Stimulated activated CD8-positive, alpha-beta memory T cell treated with anti-CD3 and anti-CD28 coated beads, Interleukin-15, amount 100 ng/mL, for 4 hours (primary cell): ENCODE measurements around the gene PPFIBP2.
"Not testable (repeated sequence)": the region's sequence is repeated elsewhere in the genome, so short reads cannot be mapped to it uniquely, and the experiment has no call there.

Source experiments
- DNase-seq, 2 donors: peaks; one replicate each; pipeline ENCODE4 v3.0.0-alpha.2; 2020; ENCODE audit warnings: low read depth in 2 of 2

The PPFIBP2 gene

DNA sequence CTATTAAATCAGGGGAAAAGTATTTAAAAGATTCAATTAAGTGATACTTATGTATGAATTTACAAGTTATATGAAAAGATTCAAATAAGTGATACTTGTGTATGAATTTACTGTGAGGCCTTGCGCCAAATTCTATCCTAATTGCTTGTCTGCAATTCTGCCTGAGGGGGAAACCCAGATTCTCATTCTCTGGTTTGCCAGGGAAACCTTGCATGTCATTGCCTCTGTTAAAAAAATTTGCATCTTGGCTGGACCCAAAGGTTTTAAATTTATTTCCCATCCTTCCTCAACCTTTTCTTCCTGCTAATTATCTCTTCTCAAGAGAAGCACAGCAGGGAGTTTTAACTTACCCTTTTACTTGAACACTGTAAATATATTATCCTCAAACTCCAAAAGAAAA lies 14.7 kb upstream of the PPFIBP2 start:
- no peak for DNase-seq

DNA sequence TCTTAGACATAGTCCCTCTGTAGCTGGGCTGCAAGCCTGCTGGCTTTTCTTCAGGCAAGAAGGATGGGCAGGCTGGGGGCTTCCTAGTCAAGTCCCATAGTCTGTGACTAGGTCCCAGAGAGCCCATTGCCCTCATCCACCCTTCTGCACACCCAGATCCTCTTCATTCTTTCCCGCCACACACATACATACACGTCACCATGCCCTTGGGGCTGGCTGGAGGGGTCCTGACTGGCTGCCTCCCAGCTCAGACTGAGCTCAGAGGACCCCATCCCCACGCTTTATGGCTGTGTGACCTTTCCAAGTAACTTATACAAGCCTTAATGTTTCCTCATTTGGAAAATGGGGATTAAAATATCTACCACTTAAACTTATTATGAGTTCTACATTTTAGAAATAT lies 13.5 kb upstream of the PPFIBP2 start:
- no peak for DNase-seq

- no peak for DNase-seq
Measured at GRCh38 chr11:7501251-7501650, 12.5 kb upstream of the PPFIBP2 start.

GRCh38 chr11:7501894-7502293 lies 11.9 kb upstream of the PPFIBP2 start:
- DNase-seq = no peak

DNA sequence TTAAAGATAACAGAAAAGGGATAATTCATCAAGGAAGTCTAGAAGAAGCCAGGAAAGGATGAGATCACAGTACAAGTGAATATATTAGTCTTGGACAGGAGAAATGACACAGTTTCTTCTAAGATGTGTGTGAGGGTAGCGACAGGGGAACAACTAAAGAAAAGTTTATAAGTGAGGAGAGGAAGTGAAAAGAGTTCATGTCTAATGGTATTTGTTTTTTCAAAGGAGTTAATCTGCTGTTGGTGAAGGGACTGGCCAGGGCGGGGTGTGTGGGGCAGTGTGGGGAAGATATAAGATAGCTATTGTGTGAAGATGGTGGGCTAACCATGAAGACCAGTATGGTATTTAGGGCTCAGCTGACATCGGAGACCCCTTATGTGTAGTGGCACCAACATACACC lies 7.6 kb upstream of the PPFIBP2 start:
- DNase-seq = no peak

GRCh38 chr11:7508087-7508486 lies 5.7 kb upstream of the PPFIBP2 start:
- DNase-seq = no peak

- no peak for DNase-seq
Measured at GRCh38 chr11:7509966-7510365, 3.8 kb upstream of the PPFIBP2 start.

DNA sequence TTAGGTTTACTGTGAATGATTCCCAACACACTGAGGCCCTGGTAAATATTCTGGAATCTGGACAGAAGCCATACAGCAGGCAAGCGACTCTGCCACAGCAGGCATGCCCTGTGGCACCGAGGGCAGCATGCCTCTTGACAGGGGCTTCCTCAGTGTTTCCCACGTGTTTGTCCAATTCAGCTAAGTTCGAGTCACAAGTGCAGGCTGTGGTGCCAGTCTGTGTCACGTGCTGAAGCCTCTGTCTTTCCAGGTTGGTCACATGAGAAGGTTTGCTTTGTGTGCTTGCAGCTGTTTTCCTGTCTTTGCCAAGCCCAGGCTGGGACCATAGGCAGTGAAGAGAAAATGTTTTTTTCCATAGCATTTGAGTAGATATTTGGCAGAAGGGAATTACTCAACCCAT lies 2.4 kb upstream of the PPFIBP2 start:
- no peak for DNase-seq

GRCh38 chr11:7512525-7513233 lies 1.1 kb upstream of the PPFIBP2 start:
- DNase-seq = no peak

GRCh38 chr11:7514099-7514591 lies 346 bp downstream of the PPFIBP2 start:
- no peak for DNase-seq

GRCh38 chr11:7515447-7515886 lies 1.7 kb downstream of the PPFIBP2 start:
- DNase-seq = no peak

GRCh38 chr11:7516475-7516874 lies 2.7 kb downstream of the PPFIBP2 start:
- no peak for DNase-seq

DNA sequence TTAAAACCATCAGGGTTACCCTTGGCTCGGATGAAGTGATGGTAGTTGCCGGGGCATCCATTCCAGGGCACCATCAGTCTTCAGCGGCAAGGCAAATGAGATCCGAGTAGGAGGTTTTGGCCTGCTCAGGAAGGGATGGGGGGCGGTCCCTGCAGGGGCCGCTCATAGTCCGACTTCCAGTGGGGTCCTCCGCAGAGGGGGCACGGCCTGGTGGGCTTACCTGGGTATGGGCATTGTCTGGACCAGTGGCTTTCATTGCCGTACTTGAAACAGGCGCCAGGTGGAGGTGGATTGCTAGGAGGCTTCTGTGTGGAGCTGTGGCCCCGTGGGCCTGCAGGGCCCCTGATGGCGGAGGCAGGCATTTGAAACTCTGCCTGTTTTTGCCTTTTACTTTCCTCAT lies 3.9 kb downstream of the PPFIBP2 start:
- not testable (repeated sequence) for DNase-seq

DNA sequence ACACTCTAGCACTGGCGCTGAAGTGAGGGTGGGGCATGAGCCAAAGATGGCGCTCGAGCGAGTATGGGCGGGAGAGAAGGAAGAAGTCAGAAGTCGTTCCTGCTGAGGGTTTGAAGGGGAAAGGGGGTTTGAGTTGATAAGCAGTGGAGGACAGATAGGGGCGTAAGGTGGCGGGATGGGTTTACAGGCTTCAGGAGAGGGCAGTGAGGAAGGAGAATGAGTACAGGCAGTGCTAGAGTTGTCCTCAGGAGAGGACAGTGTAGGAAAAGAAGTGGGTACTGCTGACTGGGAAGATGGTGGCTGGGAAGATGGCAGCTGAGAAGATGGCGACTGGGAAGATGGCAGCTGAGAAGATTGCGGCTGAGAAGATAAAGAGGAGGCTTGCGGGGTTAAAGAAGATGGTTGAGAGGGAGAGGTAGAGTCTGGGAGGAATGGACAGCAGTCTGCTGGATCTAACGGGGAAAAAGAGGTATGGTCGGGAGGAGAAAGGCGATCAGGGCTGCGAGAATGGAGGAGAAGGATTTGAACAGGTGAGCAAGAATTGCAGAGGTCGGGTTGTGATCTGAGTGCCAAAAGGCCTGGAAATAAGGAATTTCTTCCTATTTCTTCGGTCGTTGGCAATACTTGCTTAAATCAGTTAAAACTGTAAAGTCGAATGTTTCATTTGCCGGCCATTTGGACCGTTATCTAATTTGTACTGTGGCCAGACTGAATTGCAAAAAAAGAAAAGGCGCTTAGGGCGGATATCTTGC lies 5.2 kb downstream of the PPFIBP2 start:
- no peak for DNase-seq

- DNase-seq = no peak
Measured at GRCh38 chr11:7520011-7520942, 6.5 kb downstream of the PPFIBP2 start.

DNA sequence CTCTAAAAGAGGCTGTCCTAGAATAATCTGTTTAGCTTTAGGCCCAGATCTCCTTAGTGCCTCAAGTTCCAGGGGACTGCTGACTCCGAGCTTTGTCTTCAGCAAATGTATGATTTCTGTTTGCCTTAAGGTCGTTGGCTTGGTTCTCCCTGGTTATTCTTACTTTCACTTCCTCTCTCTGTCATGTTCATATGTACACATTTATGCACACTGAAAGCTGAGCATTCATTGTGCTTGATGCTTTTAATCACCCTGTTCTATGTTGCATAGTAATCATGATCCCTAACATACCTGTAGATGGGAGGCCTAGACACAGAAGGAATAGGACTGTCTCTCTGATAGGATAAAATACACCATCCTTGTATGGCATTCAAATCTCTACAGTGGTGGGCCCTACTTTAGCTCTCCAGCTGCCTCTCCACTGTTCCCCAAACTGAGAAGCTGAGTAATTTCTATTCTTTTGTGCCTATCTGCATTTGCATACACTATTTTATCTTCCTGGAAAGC lies 7.2 kb downstream of the PPFIBP2 start:
- no peak for DNase-seq

GRCh38 chr11:7522121-7522520 lies 8.3 kb downstream of the PPFIBP2 start:
- DNase-seq = no peak

- no peak for DNase-seq
Measured at GRCh38 chr11:7522546-7522945, 8.7 kb downstream of the PPFIBP2 start.

DNA sequence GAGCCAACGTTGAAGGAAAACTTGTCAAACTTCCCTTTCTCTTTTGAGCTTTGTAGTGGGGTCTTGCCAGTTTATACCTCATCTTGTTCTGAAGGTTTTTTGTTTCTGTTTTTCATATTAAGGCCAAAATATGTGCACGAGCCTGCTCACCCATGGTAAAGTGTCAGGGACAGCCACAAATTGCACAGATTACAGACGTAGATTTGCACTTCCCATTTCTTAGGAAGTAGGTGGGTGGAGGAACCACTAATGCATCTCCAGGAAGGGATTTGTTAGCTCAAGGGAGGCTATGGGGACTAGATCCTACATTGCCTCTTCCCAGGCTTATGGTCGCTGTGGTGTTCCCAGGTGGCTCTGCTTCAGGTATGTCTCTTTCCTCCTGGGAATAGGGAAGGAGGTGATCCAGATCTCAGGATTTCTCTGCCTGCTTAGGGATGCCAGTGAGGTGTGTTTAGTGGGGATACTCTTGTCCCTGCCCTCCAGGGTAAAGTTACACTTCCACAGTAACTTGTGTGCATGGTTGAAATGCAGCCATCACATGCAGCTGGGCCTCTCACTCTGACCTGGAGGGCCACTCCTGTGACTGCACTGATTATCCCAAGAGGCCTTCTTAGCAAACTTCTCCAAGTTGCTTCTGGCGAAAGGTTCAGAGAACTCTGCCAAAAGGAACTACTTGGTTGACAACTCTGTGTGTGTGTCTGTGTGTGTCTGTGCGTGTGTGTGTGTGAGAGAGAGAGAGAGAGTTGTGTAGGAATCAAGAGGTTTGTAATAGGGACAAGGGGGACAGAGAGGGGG lies 9.8 kb downstream of the PPFIBP2 start:
- DNase-seq = no peak

DNA sequence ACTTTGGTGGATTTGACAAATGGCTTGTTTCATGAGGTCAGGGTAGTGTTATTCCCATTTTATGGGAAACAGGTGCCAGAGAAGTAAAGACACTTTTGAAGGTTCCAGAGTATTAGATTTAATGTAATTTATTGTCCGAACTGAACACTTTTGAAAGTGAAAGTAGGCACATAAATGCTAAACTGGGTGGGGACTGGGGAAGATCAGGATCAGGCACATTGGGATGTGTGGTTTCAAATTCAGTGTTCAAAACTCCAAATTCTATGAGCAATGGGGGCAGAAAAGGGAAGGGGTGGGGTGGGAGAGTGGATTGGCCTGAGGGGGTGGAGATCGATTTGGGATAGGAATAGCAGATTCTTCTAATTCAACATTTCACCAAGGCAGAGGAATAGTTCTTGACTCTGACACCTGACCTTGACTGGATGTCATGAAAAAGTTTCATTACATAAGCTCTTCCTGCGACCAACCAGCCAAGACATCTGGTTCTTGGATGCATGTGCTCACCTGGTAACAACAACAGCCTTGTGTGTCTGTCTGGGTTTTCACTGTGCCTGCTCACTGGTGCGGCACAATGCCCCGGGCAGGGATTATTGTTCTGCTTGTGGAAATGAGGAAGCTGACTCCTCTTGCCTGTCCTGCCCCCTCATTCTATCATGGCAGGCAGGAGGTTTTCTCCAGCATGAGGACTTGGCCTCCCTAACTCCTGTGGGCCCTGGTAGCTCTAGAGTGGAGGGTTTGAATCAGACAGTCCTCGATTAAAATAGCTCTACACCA lies 10.8 kb downstream of the PPFIBP2 start:
- DNase-seq = no peak
